H1 (cell line): ENCODE data around the gene EFEMP2. TPM values are rescaled to one million over a fixed set of nuclear protein-coding genes. Genes with fewer than 3 reads are reported as not detected.

Experiments
- CTCF ChIA-PET: fragments of 300-600 bp; sonication (Branson Sonifier 250); formaldehyde crosslinking; loops from one replicate; lab custom pipeline; 2021; ENCODE audit not compliant: partially characterized antibody; lab: Charles Lee
- POLR2A ChIA-PET: fragments of 300-600 bp; sonication (Branson Sonifier 250); formaldehyde crosslinking; loops from one replicate; lab custom pipeline; 2021; ENCODE audit warnings: inconsistent platforms; ENCODE audit not compliant: partially characterized antibody; lab: Charles Lee
- DNase-seq, 2 experiments: peaks; one replicate each; pipeline versions ENCODE4 v3.0.0 to v3.0.0-alpha.2; 2010 to 2022; ENCODE audit warnings: low spot score in 2 of 2, low read depth in 1 of 2, mixed read lengths in 1 of 2
- FAIRE-seq: peaks from 2 replicates; lab custom pipeline; 2011; peaks lifted over from hg19 to GRCh38; lab: Jason Lieb, UNC
- H2AFZ ChIP-seq: 2 replicates; pipeline ENCODE4 v1.8.1; 2012; ENCODE audit warnings: low read length, inconsistent platforms
- H2AK5ac ChIP-seq: 2 replicates; pipeline ENCODE4 v1.6.1; 2013; ENCODE audit warnings: low read depth, low read length
- H2BK120ac ChIP-seq: replicated peaks from 2 replicates; pipeline ENCODE3; 2013; ENCODE audit warnings: low read depth, low read length, inconsistent platforms
- H2BK12ac ChIP-seq: 2 replicates; pipeline ENCODE4 v1.6.1; 2013; ENCODE audit warnings: low read depth, low read length
- H2BK15ac ChIP-seq: 2 replicates; pipeline ENCODE4 v1.6.1; 2013; ENCODE audit warnings: low read length
- H2BK20ac ChIP-seq: 2 replicates; pipeline ENCODE4 v1.6.1; 2013; ENCODE audit warnings: low read length
- H2BK5ac ChIP-seq: 2 replicates; pipeline ENCODE4 v1.6.1; 2013; ENCODE audit warnings: low read depth, low read length
- H3K14ac ChIP-seq: 2 replicates; pipeline ENCODE4 v1.6.1; 2013; ENCODE audit warnings: inconsistent platforms; ENCODE audit not compliant: insufficient read length
- H3K18ac ChIP-seq: 2 replicates; pipeline ENCODE4 v1.6.1; 2013; ENCODE audit warnings: low read length; ENCODE audit errors: extremely low read depth
- H3K23ac ChIP-seq: 2 replicates; pipeline ENCODE4 v1.6.1; 2013; ENCODE audit warnings: inconsistent platforms; ENCODE audit not compliant: insufficient read length
- H3K23me2 ChIP-seq: 2 replicates; pipeline ENCODE4 v1.6.1; 2013; ENCODE audit warnings: low read depth, low read length
- H3K27ac ChIP-seq: 2 replicates; pipeline ENCODE4 v1.6.1; 2011; ENCODE audit warnings: low read depth, low read length, inconsistent platforms
- H3K27me3 ChIP-seq, 4 experiments: replicated peaks in 1 of 4; 1 replicate in 1 of 4; 2 replicates in 3 of 4; pipeline versions ENCODE4 v1.6.1 to v1.8.1; 2011 to 2013; ENCODE audit warnings: low read length in 3 of 4, mild to moderate bottlenecking in 3 of 4, inconsistent platforms in 2 of 4, mixed read lengths in 2 of 4, moderate library complexity in 1 of 4; ENCODE audit not compliant: control insufficient read depth in 3 of 4, insufficient read depth in 3 of 4; ENCODE audit errors: extremely low read depth in 1 of 4
- H3K36me3 ChIP-seq, 4 experiments: 2 replicates each; pipeline versions ENCODE4 v1.6.1 to v1.8.1; 2011 to 2013; ENCODE audit warnings: mild to moderate bottlenecking in 4 of 4, low read length in 3 of 4, moderate library complexity in 2 of 4, control low read depth in 1 of 4, inconsistent platforms in 1 of 4; ENCODE audit not compliant: insufficient read depth in 4 of 4, control insufficient read depth in 2 of 4
- H3K4ac ChIP-seq: replicated peaks from 2 replicates; pipeline ENCODE3; 2013; ENCODE audit warnings: low read length, low read depth, mixed read lengths, inconsistent platforms; ENCODE audit not compliant: insufficient read length
- H3K4me1 ChIP-seq, 4 experiments: replicated peaks in 1 of 4; 1 replicate in 1 of 4; 2 replicates in 3 of 4; pipeline versions ENCODE4 v1.6.1 to v1.8.1; 2011 to 2013; ENCODE audit warnings: low read length in 3 of 4, inconsistent platforms in 2 of 4, mixed read lengths in 1 of 4; ENCODE audit not compliant: insufficient read depth in 4 of 4, control insufficient read depth in 3 of 4
- H3K4me2 ChIP-seq, 2 experiments: 2 replicates each; pipeline versions ENCODE4 v1.6.1 to v1.8.1; 2011 to 2013; ENCODE audit warnings: low read depth in 2 of 2, low read length in 2 of 2, control low read depth in 1 of 2, inconsistent platforms in 1 of 2, mild to moderate bottlenecking in 1 of 2; ENCODE audit not compliant: insufficient read depth in 1 of 2
- H3K4me3 ChIP-seq, 4 experiments: fragments of 200-600, 300-600 bp in 1 of 4; sonication (generic), shearing (Covaris generic), sonication (Bioruptor Twin) in 1 of 4; 2 replicates each; pipeline versions ENCODE4 v1.5.1 to v1.8.1; 2011 to 2016; ENCODE audit warnings: low read length in 4 of 4, low read depth in 3 of 4, control low read depth in 2 of 4, inconsistent platforms in 2 of 4, mild to moderate bottlenecking in 2 of 4, mixed read lengths in 1 of 4, moderate library complexity in 1 of 4; ENCODE audit not compliant: insufficient read depth in 2 of 4; ENCODE audit errors: extremely low read depth in 1 of 4
- H3K56ac ChIP-seq: replicated peaks from 2 replicates; pipeline ENCODE3; 2013; ENCODE audit warnings: low read depth, mild to moderate bottlenecking, mixed read lengths, low read length, inconsistent platforms; ENCODE audit not compliant: insufficient read length
- H3K79me1 ChIP-seq: 2 replicates; pipeline ENCODE4 v1.6.1; 2013; ENCODE audit warnings: low read depth, low read length, control low read depth
- H3K79me2 ChIP-seq, 2 experiments: 2 replicates each; pipeline versions ENCODE4 v1.6.1 to v1.8.1; 2012 to 2013; ENCODE audit warnings: low read length in 2 of 2, mild to moderate bottlenecking in 2 of 2, inconsistent platforms in 1 of 2; ENCODE audit not compliant: insufficient read depth in 2 of 2, control insufficient read depth in 1 of 2
- H3K9ac ChIP-seq, 4 experiments: replicated peaks in 1 of 4; 1 replicate in 1 of 4; 2 replicates in 3 of 4; pipeline versions ENCODE4 v1.6.1 to v1.8.1; 2011 to 2013; ENCODE audit warnings: low read depth in 3 of 4, low read length in 3 of 4, control low read depth in 2 of 4, mild to moderate bottlenecking in 2 of 4, moderate library complexity in 2 of 4, inconsistent platforms in 1 of 4; ENCODE audit errors: extremely low read depth in 1 of 4
- H3K9me3 ChIP-seq, 2 experiments: 2 replicates each; pipeline versions ENCODE4 v1.6.1 to v1.8.1; 2012 to 2013; ENCODE audit warnings: mild to moderate bottlenecking in 2 of 2, moderate library complexity in 2 of 2, control low read depth in 1 of 2, inconsistent platforms in 1 of 2, low read depth in 1 of 2, low read length in 1 of 2, mixed read lengths in 1 of 2; ENCODE audit not compliant: insufficient read depth in 2 of 2
- H4K20me1 ChIP-seq, 2 experiments: replicated peaks in 1 of 2; 2 replicates each; pipeline versions ENCODE3 to v1.8.1; 2011 to 2013; ENCODE audit warnings: inconsistent platforms in 2 of 2, low read length in 2 of 2, mild to moderate bottlenecking in 1 of 2; ENCODE audit not compliant: insufficient read depth in 2 of 2, control insufficient read depth in 1 of 2
- H4K5ac ChIP-seq: 2 replicates; pipeline ENCODE4 v1.6.1; 2013; ENCODE audit warnings: low read length, low read depth, mixed read lengths, inconsistent platforms; ENCODE audit not compliant: insufficient read length
- H4K8ac ChIP-seq: 2 replicates; pipeline ENCODE4 v1.8.0; 2013; ENCODE audit warnings: mild to moderate bottlenecking, moderate library complexity, low read length, inconsistent platforms; ENCODE audit not compliant: insufficient read depth; ENCODE audit errors: extremely low read depth
- H4K91ac ChIP-seq: replicated peaks from 2 replicates; pipeline ENCODE3; 2013; ENCODE audit warnings: low read length, mixed read lengths, inconsistent platforms; ENCODE audit not compliant: insufficient read length
- BACH1 ChIP-seq: IDR thresholded peaks from 2 replicates; pipeline ENCODE4 v1.6.1; 2012; ENCODE audit warnings: low read length, improper control_type of control experiment
- CBX8 ChIP-seq: fragments of 300-800, 300-1000 bp; sonication (generic); IDR thresholded peaks from 2 replicates; pipeline ENCODE4 v1.7.1; 2016; ENCODE audit warnings: low read depth, low read length, borderline replicate concordance
- CREB1 ChIP-seq: IDR thresholded peaks from 2 replicates; pipeline ENCODE4 v1.6.1; 2012; ENCODE audit warnings: inconsistent platforms
- NRF1 ChIP-seq: IDR thresholded peaks from 2 replicates; pipeline ENCODE4 v1.6.1; 2011; ENCODE audit warnings: mild to moderate bottlenecking, low read depth, low read length, improper control_type of control experiment
- RAD21 ChIP-seq, 2 experiments: IDR thresholded peaks in 1 of 2; conservative IDR thresholded peaks in 1 of 2; 2 replicates each; pipeline ENCODE4 v1.6.1; 2011; ENCODE audit warnings: low read depth in 2 of 2, low read length in 2 of 2, improper control_type of control experiment in 1 of 2, inconsistent platforms in 1 of 2, mild to moderate bottlenecking in 1 of 2, moderate library complexity in 1 of 2
- RFX5 ChIP-seq: IDR thresholded peaks from 2 replicates; pipeline ENCODE4 v1.6.1; 2011; ENCODE audit warnings: low read depth, low read length, improper control_type of control experiment, borderline replicate concordance
- RXRA ChIP-seq: IDR thresholded peaks from 2 replicates; pipeline ENCODE4 v1.6.1; 2011; ENCODE audit warnings: low read depth, mild to moderate bottlenecking, low read length, moderate library complexity; ENCODE audit not compliant: insufficient read depth
- SIN3A ChIP-seq, 2 experiments: IDR thresholded peaks in 1 of 2; conservative IDR thresholded peaks in 1 of 2; 2 replicates each; pipeline ENCODE4 v1.6.1; 2011 to 2012; ENCODE audit warnings: low read length in 2 of 2, improper control_type of control experiment in 1 of 2, low read depth in 1 of 2, mild to moderate bottlenecking in 1 of 2
- SP4 ChIP-seq: IDR thresholded peaks from 2 replicates; pipeline ENCODE4 v1.6.1; 2012; ENCODE audit warnings: low read length, inconsistent platforms
- SRF ChIP-seq: IDR thresholded peaks from 2 replicates; pipeline ENCODE4 v1.6.1; 2011; ENCODE audit warnings: mild to moderate bottlenecking, low read depth, low read length, moderate library complexity
- TAF1 ChIP-seq: IDR thresholded peaks from 2 replicates; pipeline ENCODE4 v1.6.1; 2011; ENCODE audit warnings: mild to moderate bottlenecking, low read depth, low read length
- TEAD4 ChIP-seq: IDR thresholded peaks from 2 replicates; pipeline ENCODE4 v1.6.1; 2012; ENCODE audit warnings: low read depth, low read length, inconsistent platforms, mixed read lengths
- ZNF274 ChIP-seq: IDR thresholded peaks from 2 replicates; pipeline ENCODE4 v1.7.0; 2012; ENCODE audit warnings: low read length, borderline replicate concordance; ENCODE audit errors: extremely low read depth
- WGBS, 2 experiments: shearing (Covaris generic) in 1 of 2; methylation state at CpG; one replicate each; pipeline versions ENCODE4 v1.1.6 to v1.1.7; 2013 to 2015; ENCODE audit warnings: low lambda C conversion rate in 2 of 2, mixed read lengths in 2 of 2, inconsistent platforms in 1 of 2, low coverage in 1 of 2, missing lambda C conversion rate in 1 of 2; ENCODE audit not compliant: insufficient replicate concordance in 2 of 2, insufficient coverage in 1 of 2, insufficient read length in 1 of 2; ENCODE audit errors: extremely low coverage in 1 of 2, missing lambda C conversion rate in 1 of 2; 5-methylcytosine and 5-hydroxymethylcytosine counted together
- polyA plus RNA-seq, 7 experiments: library from polyadenylated mRNA; depleted of rRNA in 3 of 7; stranded (reverse) in 5 of 7; unstranded in 2 of 7; fragments of >200 nt in 5 of 7; fragments of 200-250 nt in 2 of 7; gene quantifications; 1 replicate in 5 of 7; 2 replicates in 1 of 7; 4 replicates in 1 of 7; pipeline versions ENCODE4 v1.2.1 to v1.2.3, GENCODE V29; 2011 to 2013; ENCODE audit warnings: missing spikeins in 2 of 7, mixed read lengths in 2 of 7
- total RNA-seq: library from RNA; stranded (reverse); fragmentation: NEBNext Ultra II Directional; extraction: Animal tissue kit (Norgen Biotek cat#: 25700); gene quantifications from 2 replicates; pipeline ENCODE4 v1.2.1, GENCODE V29; 2021

Gene EFEMP2
- total and polyA plus RNA-seq, 2 of the 8 experiments (the other 6 are each of a cell fraction or from before 2014, with no cell fraction given): 8.8 to 17.2 TPM

DNA sequence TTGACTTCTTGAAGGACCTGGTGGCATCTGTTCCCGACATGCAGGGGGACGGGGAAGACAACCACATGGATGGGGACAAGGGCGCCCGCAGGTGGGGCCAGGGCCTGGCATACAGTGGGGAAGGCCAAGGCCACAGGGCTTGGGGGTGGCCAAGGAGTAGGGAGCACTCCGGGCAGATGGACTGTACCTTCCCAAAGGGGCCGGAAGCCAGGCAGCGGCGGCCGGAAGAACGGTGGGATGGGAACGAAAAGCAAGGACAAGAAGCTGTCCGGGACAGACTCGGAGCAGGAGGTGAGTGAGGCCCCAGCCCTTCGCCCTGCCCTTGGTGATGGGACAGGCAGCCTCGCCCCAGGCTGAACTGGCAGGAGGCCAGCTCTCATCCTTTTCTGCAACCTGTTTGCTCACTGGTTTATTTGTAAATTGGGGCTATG lies 47.8 kb upstream of the EFEMP2 start:
- peaks cover 0 to 8% (median 5%) of the 10 kb centered on the region in 4 experiments; a peak in 4 of 8 replicates for H3K36me3 ChIP-seq
- POLR2A ChIA-PET: interaction anchor here (0.9 to 1.4 kb wide), 3 partner anchors 19 to 61 kb away, joined by 3 to 5 read pairs (median 3); no protein-coding TSS in a partner anchor
- FAIRE-seq: no peak
- H2BK20ac ChIP-seq: no peak overlapping the region
- no peak overlapping the region for H2BK120ac ChIP-seq
- H3K56ac ChIP-seq: no peak overlapping the region
- H3K14ac ChIP-seq: no peak overlapping the region
- H4K20me1 ChIP-seq: peaks cover 0 to 3% of the 10 kb centered on the region in 2 experiments
- peak overlapping the region; percentile 56 to 79 (median 68) for H3K4me3 ChIP-seq
- peak overlapping the region; percentile 72; the same call in 1 of the 2 replicates for H4K8ac ChIP-seq
- no peaks in the 10 kb centered on the region for H3K27me3 ChIP-seq
- no peak overlapping the region for H4K91ac ChIP-seq
- H3K23ac ChIP-seq: no peak overlapping the region
- H3K4ac ChIP-seq: no peak overlapping the region
- H3K79me1 ChIP-seq: peaks cover 7% of the 10 kb centered on the region; the same call in 1 of the 2 replicates
- H3K9me3 ChIP-seq: no peaks in the 10 kb centered on the region
- 0 out of 2 replicates have a peak overlapping the region, but pooled peaks have one; percentile 27 for H2BK12ac ChIP-seq
- H3K79me2 ChIP-seq: peaks cover 0 to 7% of the 10 kb centered on the region in 2 experiments; a peak in 2 of 4 replicates
- H2BK15ac ChIP-seq: no peak overlapping the region
- no peak overlapping the region for H4K5ac ChIP-seq
- no peak overlapping the region for H3K27ac ChIP-seq
- no peak for DNase-seq
- 95% methylated on average over 15 of the region's 15 CpGs; no CpG with 5 or more reads in 1 of the 2 experiments for WGBS, 2 experiments
- H3K4me2 ChIP-seq: peak overlapping the region; percentile 74 to 86
- H3K23me2 ChIP-seq: peaks cover 13% of the 10 kb centered on the region; the same call in 1 of the 2 replicates
- no peak overlapping the region for H2AFZ ChIP-seq
- peak overlapping the region in 3 of 4 experiments; percentile 29 to 61 (median 50); a peak in 4 of 7 replicates for H3K9ac ChIP-seq
- TF ChIP-seq SIN3A (conservative IDR thresholded peaks at IDR 0.05 in 1 of 2, IDR thresholded peaks at IDR 0.05 in 1 of 2; ENCODE audit: low read depth in 1 of 2, low read length in 2 of 2) (no peak), TAF1 (no peak), SP4 (no peak), TEAD4 (no peak), CREB1 (no peak), RFX5 (no peak), BACH1 (no peak), ZNF274 (no peak), NRF1 (no peak), SRF (no peak), RAD21 (IDR thresholded peaks at IDR 0.05 in 1 of 2, conservative IDR thresholded peaks at IDR 0.05 in 1 of 2; ENCODE audit: low read depth in 2 of 2, low read length in 2 of 2) (no peak), CBX8 (no peak), RXRA (no peak)
- no peak overlapping the region for H3K18ac ChIP-seq
- CTCF ChIA-PET: interaction anchor here (1.0 to 2.1 kb wide), 4 partner anchors 25 to 46 kb away, joined by 3 to 6 read pairs (median 4); partner anchors contain the start of genes FIBP and TSGA10IP
- peaks cover 0 to 19% (median 13%) of the 10 kb centered on the region in 4 experiments; a peak in 4 of 7 replicates for H3K4me1 ChIP-seq
- H2BK5ac ChIP-seq: no peak overlapping the region
- no peak overlapping the region for H2AK5ac ChIP-seq
